ENCODE data around the gene ZNF692. TPM values are rescaled to one million over a fixed set of nuclear protein-coding genes. Genes with fewer than 3 reads are reported as not detected.
A peak's percentile ranks its signal among the peaks of the same experiment; 100 is the strongest.

Gene ZNF692
- polyA plus RNA-seq, 6 donors from 2014 or later, result 3.1 to 16.1 (median 8.4) TPM

DNA sequence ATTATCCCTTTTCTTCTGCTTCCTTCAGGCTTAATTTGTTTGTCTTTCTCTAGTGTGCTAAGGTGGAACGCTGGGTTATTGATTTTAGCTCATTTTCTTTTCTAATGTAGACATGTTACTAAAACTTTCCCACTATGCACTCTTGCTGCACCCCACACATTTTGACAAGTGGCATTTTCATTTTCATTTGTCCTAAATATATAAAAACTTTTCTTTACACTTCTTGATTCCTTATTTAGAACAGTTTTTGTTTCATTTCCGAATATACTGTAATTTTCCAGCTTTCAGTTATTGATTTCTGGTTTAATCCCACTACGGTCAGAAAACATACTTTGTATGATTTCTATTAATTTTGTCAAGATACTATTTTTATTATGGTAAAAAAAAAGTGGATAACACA lies 58.4 kb downstream of the ZNF692 start:
- no peak for ATAC-seq (ENCODE audit: low read depth in 2 of 2)
- Mint-ChIP-seq H3K9me3 (peaks cover 12 to 65% (median 43%) of the 10 kb centered on the region in 7 donors), H3K27ac (peak overlapping the region in 5 of 6 donors; percentile 13 to 96 (median 52)), H3K4me1 (peaks cover 42 to 58% (median 53%) of the 10 kb centered on the region in 3 donors), H3K4me3 (peak overlapping the region in 7 of 8 donors; percentile 51 to 77 (median 63)), H3K27me3 (no peaks in the 10 kb centered on the region), H3K36me3 (peaks cover 6 to 53% of the 10 kb centered on the region in 2 donors)
- DNase-seq, result no peak

Other genes starting within 250 kb of the ZNF692 start
- gene OR2T11, start 224.0 kb downstream of the ZNF692 start, polyA plus RNA-seq (ENCODE audit: low read depth in 6 of 6), result under 1 TPM in 1 of 6 donors, not detected in 5; 0.18 TPM
- gene OR2T35, start 213.8 kb downstream of the ZNF692 start, polyA plus RNA-seq (ENCODE audit: low read depth in 6 of 6), result under 1 TPM in 2 of 6 donors, not detected in 4; 0.13 to 0.16 TPM
- gene OR2T27, start 203.6 kb downstream of the ZNF692 start, polyA plus RNA-seq (ENCODE audit: low read depth in 6 of 6), result not detected
- gene OR14I1, start 156.3 kb downstream of the ZNF692 start, polyA plus RNA-seq (ENCODE audit: low read depth in 6 of 6), result not detected
- under 1 TPM in 1 of 6 donors, not detected in 5; 0.39 TPM for gene LYPD8, start 103.3 kb downstream of the ZNF692 start, polyA plus RNA-seq (ENCODE audit: low read depth in 6 of 6)
- 1 to 10 TPM; 1.5 to 5.3 (median 2.8) TPM for gene SH3BP5L, start 33.2 kb downstream of the ZNF692 start, polyA plus RNA-seq (ENCODE audit: low read depth in 6 of 6)
- 10 to 100 TPM; 31.7 to 61.5 (median 41.1) TPM for gene ZNF672, start 20.9 kb downstream of the ZNF692 start, polyA plus RNA-seq (ENCODE audit: low read depth in 6 of 6)
- 10 to 100 TPM in 5 of 6 donors, 1 to 10 TPM in 1; 9.1 to 23.2 (median 17.7) TPM for gene PGBD2, start 47.1 kb upstream of the ZNF692 start, polyA plus RNA-seq (ENCODE audit: low read depth in 6 of 6)

All from naive B cell (primary cell).